ENCODE results near the gene SMCO1. TPM values are rescaled to one million over a fixed set of nuclear protein-coding genes. Genes with fewer than 3 reads are reported as not detected.
"Not testable (repeated sequence)": the region's sequence is repeated elsewhere in the genome, so short reads cannot be mapped to it uniquely, and the experiment has no call there.

Gene SMCO1
- total and polyA plus RNA-seq, 4 donors, result not detected

GRCh38 chr3:196463478-196463756, 51.7 kb downstream of the SMCO1 start:
- no peaks in the 10 kb centered on the region for H3K9me3 ChIP-seq (ENCODE audit: control insufficient read depth in 4 of 4, insufficient read depth in 3 of 4, low read length in 3 of 4)
- 86 to 93% methylated on average over 2 of the region's 2 CpGs for WGBS, 2 donors
- H3K4me1 ChIP-seq (ENCODE audit: control insufficient read depth in 5 of 5, insufficient read depth in 5 of 5, low read length in 5 of 5), result no peaks in the 10 kb centered on the region
- no peak for TF ChIP-seq CTCF (IDR thresholded peaks at IDR 0.05; ENCODE audit: control extremely low read depth, extremely low read depth)
- ATAC-seq (ENCODE audit: insufficient read depth, low FRiP score), result no peak
- H3K9ac ChIP-seq (ENCODE audit: insufficient read depth in 1 of 2, low read length in 2 of 2), result no peak overlapping the region
- H3K27me3 ChIP-seq (ENCODE audit: control insufficient read depth in 3 of 3, insufficient read depth in 3 of 3, low read length in 2 of 3), result no peaks in the 10 kb centered on the region
- H3K36me3 ChIP-seq (ENCODE audit: control insufficient read depth in 4 of 4, insufficient read depth in 4 of 4, low read length in 4 of 4), result peaks cover 0 to 10% (median 6%) of the 10 kb centered on the region in 4 donors
- no peak overlapping the region for H3K4me3 ChIP-seq
- no peak for DNase-seq
- H3K27ac ChIP-seq (ENCODE audit: low read depth in 1 of 2, low read length in 1 of 2), result no peak overlapping the region

GRCh38 chr3:196462680-196463477, 52.3 kb downstream of the SMCO1 start:
- not testable (repeated sequence) for ATAC-seq (ENCODE audit: insufficient read depth, low FRiP score); H3K9me3 ChIP-seq (ENCODE audit: control insufficient read depth in 4 of 4, insufficient read depth in 3 of 4, low read length in 3 of 4)
- 87 to 96% methylated on average over 1 of the region's 1 CpG for WGBS, 2 donors

GRCh38 chr3:196458063-196458462, 57.1 kb downstream of the SMCO1 start:
- H3K4me3 ChIP-seq, result no peak overlapping the region
- ATAC-seq (ENCODE audit: insufficient read depth, low FRiP score) (no peak), DNase-seq (no peak)
- no peak for TF ChIP-seq CTCF (IDR thresholded peaks at IDR 0.05; ENCODE audit: control extremely low read depth, extremely low read depth)
- WGBS, 2 donors, result 79 to 81% methylated on average over 3 to 4 of the region's 4 CpGs
- no peak overlapping the region for H3K27ac ChIP-seq (ENCODE audit: low read depth in 1 of 2, low read length in 1 of 2)
- H3K36me3 ChIP-seq (ENCODE audit: control insufficient read depth in 4 of 4, insufficient read depth in 4 of 4, low read length in 4 of 4), result peaks cover 0 to 7% (median 3%) of the 10 kb centered on the region in 4 donors
- no peaks in the 10 kb centered on the region for H3K4me1 ChIP-seq (ENCODE audit: control insufficient read depth in 5 of 5, insufficient read depth in 5 of 5, low read length in 5 of 5)
- H3K27me3 ChIP-seq (ENCODE audit: control insufficient read depth in 3 of 3, insufficient read depth in 3 of 3, low read length in 2 of 3), result no peaks in the 10 kb centered on the region
- H3K9me3 ChIP-seq (ENCODE audit: control insufficient read depth in 4 of 4, insufficient read depth in 3 of 4, low read length in 3 of 4), result no peaks in the 10 kb centered on the region
- H3K9ac ChIP-seq (ENCODE audit: insufficient read depth in 1 of 2, low read length in 2 of 2), result no peak overlapping the region

More at GRCh38 chr3:196462680-196463477, 52.3 kb downstream of the SMCO1 start:
- DNase-seq; H3K27ac ChIP-seq (ENCODE audit: low read depth in 1 of 2, low read length in 1 of 2); H3K4me3 ChIP-seq; H3K9ac ChIP-seq (ENCODE audit: insufficient read depth in 1 of 2, low read length in 2 of 2); H3K27me3 ChIP-seq (ENCODE audit: control insufficient read depth in 3 of 3, insufficient read depth in 3 of 3, low read length in 2 of 3); H3K4me1 ChIP-seq (ENCODE audit: control insufficient read depth in 5 of 5, insufficient read depth in 5 of 5, low read length in 5 of 5): not testable (repeated sequence)
- peaks cover 0 to 10% (median 5%) of the 10 kb centered on the region in 4 donors for H3K36me3 ChIP-seq (ENCODE audit: control insufficient read depth in 4 of 4, insufficient read depth in 4 of 4, low read length in 4 of 4)

GRCh38 chr3:196457470-196457869, 57.7 kb downstream of the SMCO1 start:
- not testable (repeated sequence) for H3K9me3 ChIP-seq (ENCODE audit: control insufficient read depth in 4 of 4, insufficient read depth in 3 of 4, low read length in 3 of 4); H3K9ac ChIP-seq (ENCODE audit: insufficient read depth in 1 of 2, low read length in 2 of 2); ATAC-seq (ENCODE audit: insufficient read depth, low FRiP score); H3K4me1 ChIP-seq (ENCODE audit: control insufficient read depth in 5 of 5, insufficient read depth in 5 of 5, low read length in 5 of 5); DNase-seq; H3K27ac ChIP-seq (ENCODE audit: low read depth in 1 of 2, low read length in 1 of 2); H3K27me3 ChIP-seq (ENCODE audit: control insufficient read depth in 3 of 3, insufficient read depth in 3 of 3, low read length in 2 of 3); H3K4me3 ChIP-seq; H3K36me3 ChIP-seq (ENCODE audit: control insufficient read depth in 4 of 4, insufficient read depth in 4 of 4, low read length in 4 of 4)
- WGBS, 2 donors, result 58 to 60% methylated on average over 7 of the region's 7 CpGs

Small RNAs within 50 kb of the gene (small RNA-seq; reads per million reads assigned to genes)
- 0.08 reads per million for gene RPS29P3 (ENCODE audit: low replicate concordance)

Other genes with a start within 250 kb of the SMCO1 start
- 10 to 100 TPM; 42.5 to 67.4 TPM for gene PCYT1A, start 227.6 kb downstream of the SMCO1 start, total RNA-seq
- gene PCYT1A, start 227.6 kb downstream of the SMCO1 start, polyA plus RNA-seq, result 10 to 100 TPM; 21.2 to 42.8 TPM
- 10 to 100 TPM in 1 of 2 donors, 1 to 10 TPM in 1; 2.5 to 12.7 TPM for gene DYNLT2B, start 197.1 kb downstream of the SMCO1 start, total RNA-seq
- 10 to 100 TPM; 14.7 to 22.4 TPM for gene DYNLT2B, start 197.1 kb downstream of the SMCO1 start, polyA plus RNA-seq
- 1 to 10 TPM in 1 of 2 donors, not detected in 1; 7.5 TPM for gene TM4SF19, start 177.0 kb downstream of the SMCO1 start, total RNA-seq
- gene TM4SF19, start 177.0 kb downstream of the SMCO1 start, polyA plus RNA-seq, result 1 to 10 TPM; 3.5 to 9.8 TPM
- gene UBXN7, start 82.9 kb downstream of the SMCO1 start, total RNA-seq, result 10 to 100 TPM; 36.0 to 45.8 TPM
- 10 to 100 TPM in 1 of 2 donors, 1 to 10 TPM in 1; 5.2 to 14.7 TPM for gene UBXN7, start 82.9 kb downstream of the SMCO1 start, polyA plus RNA-seq
- gene RNF168, start 11.6 kb downstream of the SMCO1 start, total RNA-seq, result 10 to 100 TPM; 16.6 to 25.7 TPM
- 1 to 10 TPM; 7.2 to 9.4 TPM for gene RNF168, start 11.6 kb downstream of the SMCO1 start, polyA plus RNA-seq
- gene WDR53, start 53.2 kb upstream of the SMCO1 start, total RNA-seq, result 1 to 10 TPM; 6.3 to 9.5 TPM
- gene WDR53, start 53.2 kb upstream of the SMCO1 start, polyA plus RNA-seq, result 10 to 100 TPM in 1 of 2 donors, 1 to 10 TPM in 1; 9.5 to 17.4 TPM
- gene FBXO45, start 53.3 kb upstream of the SMCO1 start, total RNA-seq, result 10 to 100 TPM in 1 of 2 donors, 1 to 10 TPM in 1; 7.0 to 10.2 TPM
- 1 to 10 TPM; 3.7 to 4.8 TPM for gene FBXO45, start 53.3 kb upstream of the SMCO1 start, polyA plus RNA-seq
- gene NRROS, start 124.3 kb upstream of the SMCO1 start, total RNA-seq, result 10 to 100 TPM in 1 of 2 donors, 1 to 10 TPM in 1; 9.7 to 17.6 TPM
- gene NRROS, start 124.3 kb upstream of the SMCO1 start, polyA plus RNA-seq, result 10 to 100 TPM in 1 of 2 donors, 1 to 10 TPM in 1; 6.6 to 16.3 TPM
- 1 to 10 TPM; 3.1 to 4.3 TPM for gene CEP19, start 196.9 kb upstream of the SMCO1 start, total RNA-seq
- gene CEP19, start 196.9 kb upstream of the SMCO1 start, polyA plus RNA-seq, result 1 to 10 TPM in 1 of 2 donors, under 1 TPM in 1; 0.93 to 1.7 TPM
- gene PIGX, start 197.0 kb upstream of the SMCO1 start, total RNA-seq, result 10 to 100 TPM; 20.3 to 20.4 TPM
- 10 to 100 TPM in 1 of 2 donors, 1 to 10 TPM in 1; 8.4 to 10.7 TPM for gene PIGX, start 197.0 kb upstream of the SMCO1 start, polyA plus RNA-seq
- 10 to 100 TPM; 69.6 to 81.4 TPM for gene PAK2, start 224.5 kb upstream of the SMCO1 start, total RNA-seq
- gene PAK2, start 224.5 kb upstream of the SMCO1 start, polyA plus RNA-seq, result 10 to 100 TPM; 23.7 to 40.6 TPM